ENCODE measurements around the gene ELP5.

ELP5 gene

GRCh38 chr17:7239091-7240027 lies 12.7 kb upstream of the ELP5 start, which contains the start of gene PHF23 (continued):
- peak; percentile 96 for TF ChIP-seq ZBTB11 (tag by site-specific recombination; conservative IDR thresholded peaks at IDR 0.05; ENCODE audit: low read depth)
- no peak for TF ChIP-seq ZNF654 (tag by site-specific recombination; IDR thresholded peaks at IDR 0.05; ENCODE audit: low read depth)
- no peak for TF ChIP-seq ZNF837 (tag by site-specific recombination; IDR thresholded peaks at IDR 0.05)
- TF ChIP-seq ZNF354C (tag by site-specific recombination; IDR thresholded peaks at IDR 0.05; ENCODE audit: borderline replicate concordance, low read depth) = no peak
- TF ChIP-seq ZNF530 (tag by site-specific recombination; IDR thresholded peaks at IDR 0.05; ENCODE audit: low read depth) = no peak
- TF ChIP-seq ZNF677 (tag by site-specific recombination; IDR thresholded peaks at IDR 0.05) = no peak
- TF ChIP-seq ZNF514 (tag by site-specific recombination; IDR thresholded peaks at IDR 0.05) = no peak
- no peak for TF ChIP-seq OVOL3 (tag by site-specific recombination; IDR thresholded peaks at IDR 0.05)
- no peak for TF ChIP-seq SCRT1 (tag by site-specific recombination; IDR thresholded peaks at IDR 0.05; ENCODE audit: borderline replicate concordance)
- TF ChIP-seq ZBTB7A (tag by site-specific recombination; IDR thresholded peaks at IDR 0.05; ENCODE audit: low read depth) = no peak
- TF ChIP-seq ZNF223 (tag by site-specific recombination; IDR thresholded peaks at IDR 0.05) = peak; percentile 66; the same call in 1 of the 2 replicates
- TF ChIP-seq ZSCAN16 (tag by site-specific recombination; IDR thresholded peaks at IDR 0.05) = no peak
- TF ChIP-seq, protein P1, sequence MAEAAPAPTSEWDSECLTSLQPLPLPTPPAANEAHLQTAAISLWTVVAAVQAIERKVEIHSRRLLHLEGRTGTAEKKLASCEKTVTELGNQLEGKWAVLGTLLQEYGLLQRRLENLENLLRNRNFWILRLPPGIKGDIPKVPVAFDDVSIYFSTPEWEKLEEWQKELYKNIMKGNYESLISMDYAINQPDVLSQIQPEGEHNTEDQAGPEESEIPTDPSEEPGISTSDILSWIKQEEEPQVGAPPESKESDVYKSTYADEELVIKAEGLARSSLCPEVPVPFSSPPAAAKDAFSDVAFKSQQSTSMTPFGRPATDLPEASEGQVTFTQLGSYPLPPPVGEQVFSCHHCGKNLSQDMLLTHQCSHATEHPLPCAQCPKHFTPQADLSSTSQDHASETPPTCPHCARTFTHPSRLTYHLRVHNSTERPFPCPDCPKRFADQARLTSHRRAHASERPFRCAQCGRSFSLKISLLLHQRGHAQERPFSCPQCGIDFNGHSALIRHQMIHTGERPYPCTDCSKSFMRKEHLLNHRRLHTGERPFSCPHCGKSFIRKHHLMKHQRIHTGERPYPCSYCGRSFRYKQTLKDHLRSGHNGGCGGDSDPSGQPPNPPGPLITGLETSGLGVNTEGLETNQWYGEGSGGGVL (tag by site-specific recombination; IDR thresholded peaks at IDR 0.05) = peak; percentile 100
- no peak for TF ChIP-seq ZNF114 (tag by site-specific recombination; IDR thresholded peaks at IDR 0.05)
- no peak for TF ChIP-seq OSR2 (tag by site-specific recombination; IDR thresholded peaks at IDR 0.05)
- TF ChIP-seq EGR2 (tag by site-specific recombination; IDR thresholded peaks at IDR 0.05; ENCODE audit: low read depth) = peak; percentile 98
- peak; percentile 65; the same call in 1 of the 2 replicates for TF ChIP-seq ZNF394 (tag by site-specific recombination; IDR thresholded peaks at IDR 0.05; ENCODE audit: borderline replicate concordance)
- TF ChIP-seq ZNF37A (tag by site-specific recombination; IDR thresholded peaks at IDR 0.05) = no peak
- no peak for TF ChIP-seq ZNF202 (tag by site-specific recombination; IDR thresholded peaks at IDR 0.05; ENCODE audit: borderline replicate concordance)
- TF ChIP-seq GLI4 (tag by site-specific recombination; IDR thresholded peaks at IDR 0.05) = 0 out of 2 replicates have a peak, but pooled peaks have one; percentile 23
- TF ChIP-seq ZNF416 (tag by site-specific recombination; IDR thresholded peaks at IDR 0.05) = no peak
- TF ChIP-seq ZNF645 (tag by site-specific recombination; IDR thresholded peaks at IDR 0.05) = no peak
- TF ChIP-seq ZNF211 (tag by site-specific recombination; IDR thresholded peaks at IDR 0.05; ENCODE audit: low read depth) = no peak
- TF ChIP-seq, protein P2, sequence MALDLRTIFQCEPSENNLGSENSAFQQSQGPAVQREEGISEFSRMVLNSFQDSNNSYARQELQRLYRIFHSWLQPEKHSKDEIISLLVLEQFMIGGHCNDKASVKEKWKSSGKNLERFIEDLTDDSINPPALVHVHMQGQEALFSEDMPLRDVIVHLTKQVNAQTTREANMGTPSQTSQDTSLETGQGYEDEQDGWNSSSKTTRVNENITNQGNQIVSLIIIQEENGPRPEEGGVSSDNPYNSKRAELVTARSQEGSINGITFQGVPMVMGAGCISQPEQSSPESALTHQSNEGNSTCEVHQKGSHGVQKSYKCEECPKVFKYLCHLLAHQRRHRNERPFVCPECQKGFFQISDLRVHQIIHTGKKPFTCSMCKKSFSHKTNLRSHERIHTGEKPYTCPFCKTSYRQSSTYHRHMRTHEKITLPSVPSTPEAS (tag by site-specific recombination; IDR thresholded peaks at IDR 0.05) = no peak
- TF ChIP-seq ZFP3 (tag by site-specific recombination; IDR thresholded peaks at IDR 0.05; ENCODE audit: low read depth) = no peak
- TF ChIP-seq ZBTB20 (tag by site-specific recombination; IDR thresholded peaks at IDR 0.05) = peak; percentile 65; the same call in 1 of the 2 replicates
- 0 out of 2 replicates have a peak, but pooled peaks have one; percentile 14 for TF ChIP-seq PRDM4 (tag by site-specific recombination; IDR thresholded peaks at IDR 0.05)
- no peak for TF ChIP-seq ZNF707 (tag by site-specific recombination; IDR thresholded peaks at IDR 0.05)
